Measurements from ENCODE around the gene MYRIP.
A peak's percentile ranks its signal among the peaks of the same experiment; 100 is the strongest.
"Not testable (repeated sequence)": the region's sequence is repeated elsewhere in the genome, so short reads cannot be mapped to it uniquely, and the experiment has no call there.

The MYRIP gene

DNA sequence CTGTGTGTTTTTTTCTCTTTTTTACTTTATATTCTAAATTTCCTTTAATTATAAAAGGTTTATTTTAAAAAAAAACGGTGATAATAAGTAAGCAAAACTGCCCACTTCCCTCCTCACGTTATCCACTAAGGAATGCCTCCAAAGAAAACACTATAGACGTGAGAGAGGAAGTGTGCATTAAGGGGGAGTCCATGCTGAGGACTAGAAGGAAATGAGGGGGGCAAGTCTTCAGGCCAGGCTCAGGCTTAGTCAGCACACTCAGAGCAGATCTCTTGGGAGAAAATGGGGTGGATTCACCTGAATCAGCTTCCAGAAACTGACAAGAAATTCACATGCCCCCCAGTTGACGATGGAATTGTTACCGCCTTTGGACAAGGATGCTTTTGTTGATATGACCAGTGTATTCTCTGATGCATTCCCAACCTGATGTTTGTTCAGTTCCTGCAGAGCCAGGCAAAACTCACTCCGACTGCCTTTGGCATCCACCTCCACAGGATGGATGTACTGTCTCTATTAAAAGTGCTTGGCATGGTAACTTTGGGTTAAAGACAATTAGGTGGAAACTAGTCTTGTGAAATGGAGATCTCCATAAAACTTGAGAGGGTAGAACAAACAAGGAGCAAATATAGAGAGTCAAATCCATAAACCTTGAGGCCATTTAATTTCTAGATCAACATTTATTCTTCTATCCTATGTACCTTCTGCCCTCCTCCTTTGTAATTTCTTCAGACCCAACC lies 167.8 kb downstream of the MYRIP start:
- DNase-seq: no peak

DNA sequence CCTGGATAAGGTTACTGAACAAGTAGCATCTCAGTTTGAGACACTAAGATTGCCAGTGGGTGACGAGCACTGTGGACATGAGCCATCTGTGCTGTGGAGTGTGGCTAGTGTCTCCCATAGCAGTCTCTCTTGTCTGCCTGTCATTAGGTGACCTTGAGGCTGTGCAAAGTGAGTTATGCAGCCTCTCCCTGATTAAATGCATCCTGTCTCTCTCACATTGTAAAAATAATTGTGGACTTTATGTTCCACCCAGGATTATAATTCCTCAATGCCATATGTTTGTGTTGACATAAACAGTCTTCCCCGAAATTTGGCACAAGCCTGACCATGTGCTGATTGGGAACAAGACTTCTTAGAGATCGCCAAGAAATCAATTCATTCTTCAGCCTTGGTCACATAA lies 168.9 kb downstream of the MYRIP start:
- no peak for DNase-seq

DNA sequence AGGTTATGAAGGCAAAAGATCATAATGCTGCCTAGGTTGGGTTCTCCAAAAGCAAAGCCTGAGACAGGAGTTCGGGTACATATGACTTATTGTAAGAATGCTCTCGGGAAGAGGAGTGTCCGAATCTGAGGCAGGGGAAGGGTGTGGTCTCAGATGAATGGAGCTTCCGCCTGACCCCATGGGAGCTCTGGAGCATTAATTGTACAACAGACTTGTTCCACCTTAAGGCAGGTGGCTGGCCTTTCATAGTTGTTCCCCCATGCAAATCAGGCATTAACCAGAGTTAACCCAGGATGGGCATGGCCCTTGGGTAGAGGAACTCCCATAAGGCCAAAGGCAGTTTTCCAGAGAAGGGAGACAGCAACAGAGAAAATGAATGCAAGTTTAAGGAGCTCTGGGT lies 170.6 kb downstream of the MYRIP start:
- DNase-seq: no peak

DNA sequence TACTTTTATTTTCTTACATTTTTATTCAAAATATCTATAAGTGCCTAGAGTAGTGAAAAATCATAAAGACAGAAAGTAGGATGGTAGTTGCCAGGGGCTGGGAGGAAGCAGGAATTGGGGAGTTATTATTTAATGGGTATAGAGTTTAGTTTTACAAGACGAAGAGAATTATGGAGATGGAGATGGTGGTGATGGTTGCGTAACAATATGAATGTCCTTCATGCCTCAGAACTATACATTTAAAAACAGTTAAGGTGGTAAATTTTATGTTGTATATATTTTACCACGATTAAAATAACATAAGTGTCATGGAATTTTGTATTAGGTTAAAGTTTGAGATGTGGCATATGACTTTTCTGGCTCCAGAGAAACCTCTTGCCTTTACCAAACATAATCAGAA lies 171.4 kb downstream of the MYRIP start:
- no peak for DNase-seq

DNA sequence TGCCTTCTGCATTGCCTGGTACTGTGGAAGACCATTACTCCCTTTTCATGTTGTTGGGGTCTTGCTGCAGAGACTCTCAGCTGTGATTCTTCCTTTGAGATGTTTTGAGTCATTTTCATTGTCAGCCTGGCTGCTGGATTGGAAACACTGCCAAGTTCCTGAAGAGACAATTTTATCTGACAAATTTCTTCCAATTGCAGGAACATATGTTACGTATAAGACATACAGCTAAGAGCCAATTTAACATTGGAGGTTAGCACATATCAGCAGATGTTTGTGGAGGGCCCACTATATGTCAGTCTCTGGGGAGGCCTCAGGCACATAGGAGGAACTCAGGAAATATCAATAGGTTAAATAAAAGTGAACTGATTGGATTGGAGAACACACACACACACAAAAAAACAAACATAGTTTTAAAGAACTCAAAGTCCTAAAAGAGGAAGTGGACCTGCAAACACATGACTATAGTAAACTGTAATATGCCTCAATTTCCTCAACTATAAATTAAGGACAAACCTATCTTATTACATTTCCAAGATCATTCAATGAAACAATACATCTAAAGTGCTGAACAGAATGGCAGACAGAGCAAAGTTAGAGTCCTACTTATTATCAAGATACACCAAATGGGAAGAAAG lies 172.3 kb downstream of the MYRIP start:
- DNase-seq: no peak

DNA sequence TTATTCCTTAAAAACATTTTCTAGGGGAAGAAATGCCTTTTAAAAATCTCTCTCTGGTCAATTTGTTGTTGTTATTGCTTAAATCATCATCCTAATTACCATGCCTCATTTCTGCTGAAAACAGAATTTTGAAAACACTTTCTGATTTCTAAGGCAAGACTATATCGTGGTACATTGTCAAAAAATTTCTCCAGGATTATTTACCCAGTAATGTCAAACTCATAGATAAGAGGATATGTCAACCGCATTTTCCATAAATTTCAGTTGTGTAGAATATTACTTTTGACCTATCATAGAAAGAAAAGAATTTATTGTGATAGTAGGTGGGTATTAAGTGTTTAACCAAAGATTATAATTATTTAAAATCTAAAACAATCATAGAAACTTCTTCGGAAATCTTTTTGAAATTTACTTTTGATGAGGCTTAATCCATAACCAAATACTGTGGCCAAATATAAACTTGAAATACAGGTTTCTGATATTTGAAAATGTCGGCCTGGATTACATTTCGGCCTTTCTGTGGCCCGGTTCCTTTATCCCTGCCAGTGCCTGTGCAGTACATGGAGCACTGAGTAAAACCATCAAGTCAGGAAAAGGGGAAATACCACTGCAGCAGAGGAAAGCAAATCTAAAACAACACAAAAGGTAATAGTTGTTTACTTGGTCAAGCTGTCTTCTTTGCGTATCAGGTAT lies 173.4 kb downstream of the MYRIP start:
- no peak for DNase-seq

DNA sequence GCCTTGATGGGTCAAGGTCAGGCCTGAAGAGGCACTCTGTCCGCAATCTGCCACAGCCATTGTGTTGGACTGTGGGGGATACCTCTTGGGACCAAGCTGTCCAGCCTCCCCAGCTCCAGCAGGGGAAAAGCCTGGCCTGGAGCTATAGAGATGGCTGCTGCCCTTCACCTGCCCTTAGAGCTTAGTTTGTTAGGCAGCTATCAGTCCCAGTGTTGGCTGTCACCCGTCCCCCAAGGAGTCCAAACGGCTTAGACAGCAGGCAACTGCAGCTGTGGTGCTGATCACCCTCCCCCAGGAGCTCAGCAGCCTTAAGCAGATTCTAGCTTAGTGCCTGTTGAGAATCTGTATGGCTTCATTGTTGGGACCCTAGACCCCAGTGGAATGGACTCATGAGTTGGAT lies 180.3 kb downstream of the MYRIP start:
- no peak for DNase-seq

DNA sequence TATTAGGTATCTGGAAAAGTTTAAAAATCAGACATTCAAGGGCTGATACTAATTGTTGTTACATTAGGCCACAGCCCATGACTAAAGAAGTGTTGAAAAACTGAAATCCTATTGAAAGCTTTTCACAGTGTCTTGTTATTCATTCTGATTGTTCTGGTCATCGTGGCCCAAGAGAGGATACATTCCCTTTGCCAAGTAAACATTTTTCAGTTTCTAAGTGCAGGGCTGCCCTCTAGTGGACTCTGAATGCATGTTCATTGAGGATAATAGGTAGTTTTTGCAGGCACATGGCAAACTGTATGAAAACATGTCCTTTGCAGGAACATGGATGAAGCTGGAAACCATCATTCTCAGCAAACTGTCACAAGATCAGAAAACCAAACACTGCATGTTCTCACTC lies 181.1 kb downstream of the MYRIP start:
- DNase-seq: peak; percentile 34 to 62

DNA sequence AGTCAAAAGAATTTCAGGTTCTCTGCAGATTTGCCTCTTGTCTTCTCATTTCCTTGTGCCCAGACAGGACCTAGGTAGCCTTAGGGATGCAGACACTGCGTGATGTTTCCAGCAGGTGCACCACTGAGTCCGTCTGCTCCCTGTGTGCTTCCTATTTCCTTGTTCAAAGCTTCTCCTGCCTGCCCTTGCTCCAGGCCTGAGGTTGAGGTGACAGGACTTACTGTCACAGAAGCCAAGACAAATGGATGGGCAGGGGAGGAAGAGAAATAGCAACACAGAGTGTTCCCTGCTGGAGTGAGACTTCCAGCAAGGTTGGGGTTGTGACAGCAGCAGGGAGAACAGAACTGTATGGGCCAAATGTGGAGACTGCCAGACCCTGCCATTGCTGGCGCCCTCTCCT lies 199.4 kb downstream of the MYRIP start:
- DNase-seq: no peak

DNA sequence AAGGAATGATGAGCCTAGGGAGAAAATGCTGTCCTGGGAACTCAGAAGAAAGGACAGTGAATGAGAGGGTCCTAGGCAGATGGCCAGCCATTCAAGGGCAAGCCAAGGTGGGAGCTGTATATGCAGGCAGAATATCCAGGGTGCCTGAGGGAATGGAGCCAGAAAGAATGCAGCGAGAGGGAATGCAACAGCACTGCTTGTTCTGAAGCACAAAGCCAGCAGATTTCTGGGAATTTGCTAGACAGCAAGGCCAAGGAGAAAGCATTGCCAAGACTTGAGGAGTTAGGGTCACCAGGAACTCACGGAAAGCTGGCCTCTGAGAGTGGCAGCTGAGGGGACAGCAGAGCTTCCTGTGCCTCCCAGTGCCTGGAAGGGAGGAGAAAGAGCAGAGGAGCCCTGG lies 200.6 kb downstream of the MYRIP start:
- DNase-seq: no peak

DNA sequence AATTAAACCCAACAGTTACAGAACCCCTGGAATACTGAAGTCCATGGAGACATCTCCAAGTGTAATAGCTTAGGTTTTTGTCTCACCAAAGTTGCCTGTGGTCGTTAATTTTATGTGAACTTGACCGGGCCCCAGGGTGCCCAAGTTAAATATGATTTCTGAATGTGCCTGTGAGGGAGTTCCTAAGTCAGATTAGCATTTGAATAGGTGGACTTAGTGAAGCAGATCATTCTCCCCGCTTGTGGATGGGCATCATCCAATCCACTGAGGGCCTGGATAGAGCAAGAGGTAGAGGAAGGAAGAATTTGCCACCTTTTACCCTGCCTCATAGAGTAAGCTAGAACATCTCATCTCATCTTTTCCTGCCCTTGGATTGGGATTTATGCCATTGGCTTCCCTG lies 203.0 kb downstream of the MYRIP start:
- no peak for DNase-seq

DNA sequence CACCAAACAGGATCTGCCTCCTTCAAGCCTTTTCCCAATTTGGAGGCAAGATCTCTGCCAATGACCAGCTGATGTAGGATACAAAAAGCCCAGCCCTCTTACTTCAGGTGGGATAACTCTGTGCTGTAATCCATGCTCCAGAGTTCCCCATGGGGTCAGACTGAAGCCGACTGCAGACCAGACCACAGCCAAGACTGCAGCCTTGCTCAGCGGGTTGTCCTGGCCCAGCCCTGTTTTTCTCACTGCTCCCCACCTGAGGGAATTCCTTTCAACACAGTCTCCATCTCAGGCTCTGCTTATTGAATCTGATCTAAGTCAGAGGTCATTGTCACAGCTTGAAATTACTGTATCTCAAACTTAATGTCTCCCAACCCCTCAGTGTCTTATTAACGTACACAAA lies 207.0 kb downstream of the MYRIP start:
- DNase-seq: no peak

DNA sequence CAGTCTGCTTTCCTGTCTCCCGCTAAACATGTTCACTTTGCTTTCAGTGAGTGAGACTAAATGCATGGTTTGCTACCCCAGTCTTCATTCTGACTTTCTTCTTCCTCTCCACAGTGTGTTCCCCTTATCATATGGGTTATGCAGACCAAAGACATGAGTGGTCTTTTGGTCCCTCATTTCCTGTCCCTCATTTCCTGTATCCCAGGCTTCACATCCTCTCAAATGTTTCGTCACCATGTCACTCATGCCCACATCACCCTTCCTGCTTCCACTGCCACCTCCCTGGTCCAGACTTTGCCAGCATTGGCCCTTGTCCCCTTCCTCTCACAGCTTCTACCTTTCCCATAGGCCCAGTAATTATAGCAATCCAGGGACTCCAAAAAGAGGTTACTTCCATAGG lies 209.0 kb downstream of the MYRIP start:
- DNase-seq: no peak

DNA sequence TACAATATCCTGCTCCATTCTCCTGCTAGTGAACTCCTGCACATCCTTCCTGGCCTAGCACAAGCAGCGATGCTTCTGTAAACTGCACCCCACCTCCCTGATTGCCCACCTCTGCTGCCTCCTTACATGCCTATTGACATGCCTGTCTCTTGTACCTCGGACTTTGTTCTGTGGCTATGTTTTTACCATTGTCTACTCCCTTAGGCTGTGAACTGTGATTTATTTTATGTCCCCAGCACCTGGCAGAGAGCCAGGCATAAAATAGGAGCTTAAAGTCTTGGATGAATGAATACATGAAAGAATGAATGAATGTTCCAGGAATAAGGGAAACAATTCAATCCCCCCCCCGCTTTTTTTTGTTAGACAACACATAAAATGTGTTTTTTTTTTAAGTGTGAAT lies 210.0 kb downstream of the MYRIP start:
- DNase-seq: no peak

DNA sequence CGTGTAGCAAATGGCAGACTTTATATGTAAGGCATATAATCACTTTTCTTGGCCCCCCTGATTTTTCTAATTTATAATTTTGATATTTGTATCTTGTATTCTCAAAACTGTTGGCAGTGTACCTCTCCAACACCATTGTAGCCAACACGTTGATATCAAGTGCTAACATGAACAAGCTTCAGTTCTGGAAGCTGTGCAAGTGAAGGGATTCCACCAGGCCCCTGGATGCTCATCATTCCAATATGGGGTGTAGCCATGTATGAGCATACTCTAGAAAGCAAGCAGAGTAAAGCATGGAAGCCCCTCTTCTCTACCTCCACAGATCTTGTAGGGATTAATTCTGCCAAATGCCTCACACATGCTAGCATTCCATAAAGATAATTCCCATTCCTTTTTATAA lies 211.3 kb downstream of the MYRIP start:
- no peak for DNase-seq

DNA sequence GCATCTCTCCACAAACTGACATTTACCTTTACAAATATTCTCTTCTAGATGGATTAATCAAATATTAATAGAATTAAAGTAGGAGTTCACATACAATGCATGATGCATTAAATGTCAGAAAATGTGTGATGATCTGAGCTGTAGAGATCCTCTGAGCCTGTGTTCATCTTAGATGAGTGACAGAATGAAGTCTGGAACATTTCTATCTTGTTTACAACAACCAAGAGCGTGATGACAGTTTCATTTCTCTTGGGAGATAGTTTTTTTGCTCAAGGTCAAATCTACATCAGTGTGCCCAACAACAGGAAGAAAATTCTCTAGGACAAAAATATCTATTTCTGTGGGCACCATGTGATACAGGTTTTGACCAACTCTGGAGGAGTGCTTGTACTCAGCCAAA lies 211.9 kb downstream of the MYRIP start:
- no peak for DNase-seq

DNA sequence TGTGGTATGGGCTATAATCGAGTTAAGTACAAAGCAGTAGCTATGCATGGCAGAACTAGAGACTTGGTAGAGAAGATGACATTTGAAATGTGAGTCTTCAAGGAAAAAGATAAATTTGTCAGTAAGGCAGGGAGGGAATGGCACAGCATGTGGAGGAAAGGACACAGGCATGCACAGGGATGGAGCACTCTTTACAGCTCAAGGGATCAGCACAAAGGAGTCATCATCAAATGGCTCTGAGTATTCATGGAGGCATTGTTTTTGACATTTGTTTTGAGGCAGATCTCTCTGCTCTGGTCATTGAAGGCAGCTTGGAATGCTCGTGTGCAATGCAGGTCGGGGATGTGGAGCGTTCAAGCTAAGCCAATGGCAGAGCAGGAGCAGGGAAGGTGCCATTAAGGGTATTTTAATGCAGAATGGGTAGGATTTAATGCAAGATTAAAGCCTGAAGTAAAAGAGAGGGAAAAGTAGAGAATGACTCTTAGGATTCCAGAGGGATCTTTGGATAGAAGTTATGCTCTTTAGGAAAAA lies 213.0 kb downstream of the MYRIP start:
- DNase-seq: no peak

DNA sequence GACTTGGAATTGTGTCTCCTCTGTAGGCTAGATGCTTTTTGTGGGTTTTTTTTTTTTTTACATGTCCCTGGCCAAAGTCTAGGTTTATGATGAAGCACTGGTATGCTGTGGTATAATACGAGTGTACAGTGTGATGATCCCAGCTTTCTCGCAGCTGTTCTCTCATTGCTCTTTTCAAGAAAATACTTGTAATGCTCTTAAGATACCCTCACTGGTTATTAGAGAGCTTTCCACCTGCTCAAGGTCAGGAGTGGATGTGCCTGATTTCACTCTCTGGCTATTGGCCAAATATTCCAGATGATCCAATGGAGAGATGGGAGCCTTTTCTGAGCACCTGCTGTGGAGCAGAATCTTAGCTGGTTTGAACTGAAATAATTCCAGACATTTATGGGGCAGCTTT lies 215.1 kb downstream of the MYRIP start:
- no peak for DNase-seq

DNA sequence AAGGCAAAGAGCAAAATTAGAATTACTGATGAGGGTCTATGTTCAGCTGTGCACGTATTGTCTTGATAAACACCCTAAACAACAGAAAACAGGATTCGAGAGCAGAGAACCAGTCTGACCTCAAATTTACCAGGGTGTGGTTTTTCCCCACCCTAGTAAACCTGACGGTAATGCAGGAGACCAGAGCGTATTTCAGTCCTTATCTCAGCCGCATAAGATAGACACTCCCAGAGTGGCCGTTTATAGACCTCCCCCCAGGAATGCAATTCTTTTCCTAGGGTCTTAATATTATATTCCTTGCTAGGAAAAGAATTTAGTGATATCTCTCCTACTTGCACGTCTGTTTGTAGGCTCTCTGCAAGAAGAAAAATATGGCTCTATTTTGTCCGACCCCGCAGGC lies 216.5 kb downstream of the MYRIP start:
- DNase-seq: not testable (repeated sequence)

DNA sequence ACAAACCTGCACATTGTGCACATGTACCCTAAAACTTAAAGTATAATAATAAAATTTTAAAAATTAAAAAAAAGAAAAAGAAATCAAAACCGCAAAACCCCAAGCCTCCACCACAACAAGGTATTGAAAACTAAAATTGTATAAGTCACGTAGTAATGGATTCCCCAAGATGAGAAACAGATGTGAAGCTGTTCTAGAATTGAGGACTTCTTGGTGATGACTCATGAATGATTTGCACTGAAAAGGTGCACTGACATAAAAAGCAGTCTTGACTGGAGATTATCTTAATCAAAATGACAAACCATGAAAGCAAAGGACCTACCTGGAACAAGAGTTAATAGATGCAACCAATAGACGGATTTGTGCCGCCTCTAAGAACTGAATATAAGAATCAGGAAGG lies 225.8 kb downstream of the MYRIP start:
- no peak for DNase-seq

DNA sequence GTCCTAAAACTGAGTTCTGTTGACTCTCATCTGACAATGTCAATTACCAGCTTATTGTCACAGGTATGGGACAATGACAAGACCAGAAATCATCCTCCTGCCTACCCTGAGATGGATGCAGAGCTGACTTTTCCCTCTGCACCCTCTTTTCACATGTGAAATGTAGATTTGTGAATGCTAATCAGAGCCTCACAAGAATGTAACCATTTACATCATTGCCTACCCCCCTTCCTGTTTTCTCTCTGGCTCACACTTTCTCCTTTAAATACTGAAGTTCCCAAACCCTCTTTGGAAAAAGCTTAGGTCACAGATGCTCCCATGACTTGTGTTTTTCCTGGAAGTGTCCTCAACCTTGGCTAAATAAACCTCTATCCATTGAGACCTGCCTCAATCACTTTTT lies 228.2 kb downstream of the MYRIP start:
- DNase-seq: no peak

DNA sequence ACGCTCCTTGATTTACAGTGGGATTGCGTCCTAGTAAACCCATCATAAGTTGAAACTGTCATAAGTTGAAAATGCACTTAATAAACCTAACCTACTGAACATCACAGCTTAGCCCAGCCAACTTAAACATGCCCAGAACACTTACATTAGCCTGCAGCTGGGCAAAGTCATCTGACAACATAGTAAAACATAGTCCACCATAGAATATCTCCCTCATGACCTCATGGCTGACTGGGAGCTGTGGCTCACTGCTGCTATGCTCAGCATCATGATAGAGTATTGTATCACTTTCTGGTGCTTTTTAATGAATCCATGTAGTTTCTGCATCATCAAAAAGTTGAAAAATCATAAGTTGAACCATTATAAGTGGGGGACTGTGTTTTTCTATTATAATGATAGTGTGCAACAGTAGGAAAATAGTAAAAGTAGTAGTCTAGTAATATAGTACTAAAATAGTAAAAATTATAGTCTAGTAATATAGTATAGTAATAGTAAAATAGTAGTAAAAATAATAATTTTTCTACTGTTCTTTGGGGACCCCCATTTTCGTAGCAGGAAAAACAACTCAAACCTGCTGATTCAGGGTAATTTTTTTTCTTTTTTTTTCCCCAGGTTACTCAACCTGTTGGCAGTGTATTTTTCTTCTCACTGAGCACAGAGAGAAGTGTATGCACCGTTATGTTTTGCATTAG lies 233.5 kb downstream of the MYRIP start:
- DNase-seq: no peak

DNA sequence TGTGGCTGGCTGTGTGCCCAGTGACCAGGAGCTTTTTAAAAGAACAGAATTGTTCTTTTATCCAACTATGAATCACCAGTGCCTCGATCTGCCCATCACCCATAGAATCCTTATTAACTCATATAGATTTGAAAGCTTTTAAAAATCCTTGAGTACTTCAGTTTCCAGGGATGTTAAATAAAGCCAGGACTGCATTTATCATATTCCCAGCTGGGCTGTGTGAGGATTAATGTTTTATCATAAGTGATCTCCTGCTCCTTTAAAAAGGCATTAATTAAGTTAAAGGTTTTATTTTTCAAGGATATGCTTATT lies 234.0 kb downstream of the MYRIP start:
- DNase-seq: no peak

DNA sequence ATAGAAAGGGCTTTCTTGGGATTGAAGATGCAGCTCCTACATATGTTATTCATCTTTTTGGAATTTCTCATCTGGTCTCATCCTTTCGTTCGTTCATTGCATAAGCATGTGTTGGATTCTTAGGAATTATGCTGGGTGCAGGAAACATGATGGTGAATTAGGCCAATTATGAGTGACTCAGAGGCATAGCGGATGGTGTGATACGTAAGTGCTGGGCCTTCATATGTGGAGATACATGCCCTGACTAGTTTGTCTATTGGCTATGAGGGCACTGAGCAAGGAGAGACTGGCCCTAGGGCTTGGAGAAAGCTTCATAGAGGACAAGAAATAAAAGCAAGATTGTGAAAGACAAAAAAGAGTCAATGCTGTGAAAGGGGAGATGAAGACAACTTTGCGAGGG lies 235.1 kb downstream of the MYRIP start:
- no peak for DNase-seq
